ENCODE results near the gene GABRB2. TPM values are rescaled to one million over a fixed set of nuclear protein-coding genes. Genes with fewer than 3 reads are reported as not detected.

The GABRB2 gene
- total RNA-seq, 1 donor from 2014 or later = 0.56 TPM

DNA sequence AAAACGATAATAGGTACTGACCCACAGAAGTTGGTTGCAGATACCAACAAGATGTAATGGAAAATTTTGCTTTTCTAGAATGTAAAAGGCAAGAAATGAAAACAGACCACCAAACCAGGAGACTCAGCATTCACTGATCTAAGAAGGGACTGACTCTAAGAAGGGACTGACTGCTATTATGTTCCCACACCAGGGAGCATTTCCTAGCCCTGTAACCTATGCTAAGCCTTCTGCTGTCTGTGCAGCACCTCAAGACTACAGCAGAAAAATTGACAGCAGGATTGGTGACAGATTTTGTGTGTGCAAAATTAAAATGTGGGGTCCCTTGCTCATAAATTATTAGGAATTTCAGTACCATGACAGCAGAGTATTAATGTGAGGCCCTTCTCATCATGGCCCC, 154.8 kb downstream of the GABRB2 start:
- no peak overlapping the region for H3K4me3 ChIP-seq

DNA sequence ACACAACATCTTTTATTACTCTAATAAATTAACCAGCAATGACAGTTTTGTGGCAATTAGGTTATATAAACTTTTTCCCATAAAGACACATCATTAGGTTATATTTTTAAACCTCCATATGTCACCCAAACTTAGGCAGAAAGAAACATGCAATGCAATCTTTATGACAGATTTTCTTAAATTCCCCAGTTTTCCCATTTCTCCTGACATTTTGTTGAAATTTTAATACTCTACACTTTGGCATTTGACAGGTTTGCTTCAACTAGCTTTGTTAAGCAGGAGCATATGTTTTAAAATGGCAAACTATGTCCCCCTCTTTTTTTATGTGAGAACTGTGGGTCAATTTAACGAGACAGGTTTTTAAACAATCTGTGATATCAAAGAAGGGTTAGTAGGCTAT, 155.5 kb downstream of the GABRB2 start:
- no peak for ATAC-seq
- Histone ChIP-seq H3K27me3 (ENCODE audit: low read depth) (no peaks in the 10 kb centered on the region), H3K4me3 (no peak overlapping the region), H3K27ac (no peak overlapping the region), H3K4me1 (no peaks in the 10 kb centered on the region), H3K36me3 (no peaks in the 10 kb centered on the region), H3K9me3 (no peaks in the 10 kb centered on the region)
- DNase-seq = no peak
- TF ChIP-seq, protein P1, sequence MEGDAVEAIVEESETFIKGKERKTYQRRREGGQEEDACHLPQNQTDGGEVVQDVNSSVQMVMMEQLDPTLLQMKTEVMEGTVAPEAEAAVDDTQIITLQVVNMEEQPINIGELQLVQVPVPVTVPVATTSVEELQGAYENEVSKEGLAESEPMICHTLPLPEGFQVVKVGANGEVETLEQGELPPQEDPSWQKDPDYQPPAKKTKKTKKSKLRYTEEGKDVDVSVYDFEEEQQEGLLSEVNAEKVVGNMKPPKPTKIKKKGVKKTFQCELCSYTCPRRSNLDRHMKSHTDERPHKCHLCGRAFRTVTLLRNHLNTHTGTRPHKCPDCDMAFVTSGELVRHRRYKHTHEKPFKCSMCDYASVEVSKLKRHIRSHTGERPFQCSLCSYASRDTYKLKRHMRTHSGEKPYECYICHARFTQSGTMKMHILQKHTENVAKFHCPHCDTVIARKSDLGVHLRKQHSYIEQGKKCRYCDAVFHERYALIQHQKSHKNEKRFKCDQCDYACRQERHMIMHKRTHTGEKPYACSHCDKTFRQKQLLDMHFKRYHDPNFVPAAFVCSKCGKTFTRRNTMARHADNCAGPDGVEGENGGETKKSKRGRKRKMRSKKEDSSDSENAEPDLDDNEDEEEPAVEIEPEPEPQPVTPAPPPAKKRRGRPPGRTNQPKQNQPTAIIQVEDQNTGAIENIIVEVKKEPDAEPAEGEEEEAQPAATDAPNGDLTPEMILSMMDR (IDR thresholded peaks at IDR 0.05) = no peak
- intact Hi-C loops (cut with DNase I) = no loop called here

More for the DNA sequence above, 154.8 kb downstream of the GABRB2 start:
- Histone ChIP-seq H3K27me3 (ENCODE audit: low read depth) (no peaks in the 10 kb centered on the region), H3K4me1 (no peaks in the 10 kb centered on the region), H3K36me3 (no peaks in the 10 kb centered on the region), H3K27ac (no peak overlapping the region), H3K9me3 (no peaks in the 10 kb centered on the region)
- no peak for DNase-seq
- intact Hi-C loops (cut with DNase I) = no loop called here
- ATAC-seq = no peak
- TF ChIP-seq, protein P1 (IDR thresholded peaks at IDR 0.05) = no peak

DNA sequence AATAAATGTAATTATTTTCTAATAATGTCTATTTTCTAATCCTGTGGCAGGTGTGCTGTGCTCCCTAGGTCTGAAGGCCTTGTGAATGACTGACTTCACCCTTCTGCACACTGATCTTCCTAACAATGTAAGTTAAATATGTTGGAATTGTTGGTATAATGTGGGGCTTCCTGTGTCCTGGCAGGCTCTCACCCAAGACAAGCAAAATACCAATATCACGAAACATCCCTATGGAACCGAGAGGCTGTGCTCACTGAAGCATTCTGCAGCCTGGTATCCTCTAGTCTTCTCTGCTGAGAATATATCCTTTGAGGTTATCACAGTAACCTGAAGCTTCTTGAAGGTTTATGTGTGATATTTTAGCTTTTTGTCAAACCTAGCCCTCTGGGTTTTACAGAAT, 159.4 kb downstream of the GABRB2 start:
- Histone ChIP-seq H3K4me3 (no peak overlapping the region), H3K4me1 (no peaks in the 10 kb centered on the region), H3K36me3 (no peaks in the 10 kb centered on the region), H3K9me3 (no peaks in the 10 kb centered on the region), H3K27me3 (ENCODE audit: low read depth) (no peaks in the 10 kb centered on the region), H3K27ac (no peak overlapping the region)
- intact Hi-C loops (cut with DNase I) = no loop called here
- DNase-seq (no peak), ATAC-seq (no peak)
- TF ChIP-seq, protein P1 (IDR thresholded peaks at IDR 0.05) = no peak

DNA sequence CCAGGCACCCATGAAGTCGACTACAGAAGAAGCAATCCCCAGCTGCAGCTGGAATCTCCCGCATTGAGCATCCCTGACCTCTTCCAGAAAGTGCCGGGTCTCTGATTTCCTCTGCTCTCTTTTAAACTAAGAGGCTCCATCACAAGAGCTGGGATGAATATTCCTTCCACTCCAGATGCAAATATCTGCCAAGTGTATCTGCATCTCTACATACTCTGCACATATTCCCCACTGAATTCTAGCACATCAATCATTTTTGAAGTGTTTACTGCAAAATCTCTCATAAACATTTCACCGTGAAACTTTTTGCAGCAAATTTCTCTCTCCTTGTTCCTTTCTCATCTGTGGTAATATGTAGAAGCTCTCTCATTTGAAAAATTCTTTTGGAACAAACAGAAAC, 161.5 kb downstream of the GABRB2 start:
- DNase-seq = no peak
- Histone ChIP-seq H3K9me3 (no peaks in the 10 kb centered on the region), H3K4me1 (no peaks in the 10 kb centered on the region), H3K36me3 (no peaks in the 10 kb centered on the region), H3K4me3 (no peak overlapping the region), H3K27me3 (ENCODE audit: low read depth) (no peaks in the 10 kb centered on the region), H3K27ac (no peak overlapping the region)
- no peak for ATAC-seq
- TF ChIP-seq, protein P1 (IDR thresholded peaks at IDR 0.05) = no peak
- intact Hi-C loops (cut with DNase I) = no loop called here

DNA sequence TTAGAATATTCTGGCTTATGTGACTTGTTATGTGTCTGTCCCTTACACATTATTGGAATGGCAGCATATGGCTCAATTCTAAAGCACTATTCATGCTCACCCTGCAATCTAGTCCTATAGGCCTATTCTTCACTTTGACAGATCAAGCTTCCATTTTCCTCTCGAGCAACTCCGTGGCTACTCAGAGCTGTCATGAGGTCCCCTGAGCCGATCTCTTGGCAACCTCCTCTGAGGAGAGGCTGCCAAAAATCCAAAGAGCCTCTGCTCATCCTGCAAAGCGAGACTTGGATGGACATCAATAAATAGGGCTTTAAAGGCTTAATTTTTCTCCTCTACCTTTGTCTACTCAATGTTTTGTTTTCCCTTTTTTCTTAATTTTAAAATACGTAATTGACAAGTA, 163.8 kb downstream of the GABRB2 start:
- TF ChIP-seq, protein P1 (IDR thresholded peaks at IDR 0.05) = no peak
- ATAC-seq = no peak
- no peaks in the 10 kb centered on the region for H3K27me3 ChIP-seq (ENCODE audit: low read depth)
- intact Hi-C loops (cut with DNase I) = no loop called here
- H3K36me3 ChIP-seq = no peaks in the 10 kb centered on the region
- H3K9me3 ChIP-seq = no peaks in the 10 kb centered on the region
- no peaks in the 10 kb centered on the region for H3K4me1 ChIP-seq
- H3K4me3 ChIP-seq = no peak overlapping the region
- no peak overlapping the region for H3K27ac ChIP-seq
- no peak for DNase-seq

DNA sequence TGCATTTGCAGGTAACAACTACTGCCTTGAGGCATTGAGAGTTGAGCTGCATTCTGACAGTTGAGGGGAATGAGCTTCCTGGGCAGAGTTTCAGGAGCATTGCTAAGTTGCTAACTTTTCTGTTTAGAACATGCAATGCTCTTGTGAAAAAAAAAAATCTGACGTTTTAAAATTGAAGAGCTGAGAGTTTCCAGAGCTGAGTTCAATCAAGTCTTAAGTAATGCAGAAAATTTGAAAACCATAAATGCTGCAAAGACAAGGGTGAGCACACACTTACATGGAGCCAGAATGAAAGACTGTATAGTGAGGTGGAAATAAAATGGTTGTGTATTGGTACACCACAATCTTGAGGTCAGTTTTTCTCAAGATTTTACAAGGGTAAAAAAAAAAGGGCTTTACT, 166.0 kb downstream of the GABRB2 start:
- DNase-seq (no peak), ATAC-seq (no peak)
- Histone ChIP-seq H3K27me3 (ENCODE audit: low read depth) (no peaks in the 10 kb centered on the region), H3K36me3 (no peaks in the 10 kb centered on the region), H3K27ac (no peak overlapping the region), H3K9me3 (no peaks in the 10 kb centered on the region), H3K4me3 (no peak overlapping the region), H3K4me1 (no peaks in the 10 kb centered on the region)
- TF ChIP-seq, protein P1 (IDR thresholded peaks at IDR 0.05) = no peak
- intact Hi-C loops (cut with DNase I) = no loop called here

Data from lower lobe of right lung (tissue), 2 donors.